ENCODE measurements around the gene TMEM132C.
"Not testable (repeated sequence)": the region's sequence is repeated elsewhere in the genome, so short reads cannot be mapped to it uniquely, and the experiment has no call there.

The TMEM132C gene

DNA sequence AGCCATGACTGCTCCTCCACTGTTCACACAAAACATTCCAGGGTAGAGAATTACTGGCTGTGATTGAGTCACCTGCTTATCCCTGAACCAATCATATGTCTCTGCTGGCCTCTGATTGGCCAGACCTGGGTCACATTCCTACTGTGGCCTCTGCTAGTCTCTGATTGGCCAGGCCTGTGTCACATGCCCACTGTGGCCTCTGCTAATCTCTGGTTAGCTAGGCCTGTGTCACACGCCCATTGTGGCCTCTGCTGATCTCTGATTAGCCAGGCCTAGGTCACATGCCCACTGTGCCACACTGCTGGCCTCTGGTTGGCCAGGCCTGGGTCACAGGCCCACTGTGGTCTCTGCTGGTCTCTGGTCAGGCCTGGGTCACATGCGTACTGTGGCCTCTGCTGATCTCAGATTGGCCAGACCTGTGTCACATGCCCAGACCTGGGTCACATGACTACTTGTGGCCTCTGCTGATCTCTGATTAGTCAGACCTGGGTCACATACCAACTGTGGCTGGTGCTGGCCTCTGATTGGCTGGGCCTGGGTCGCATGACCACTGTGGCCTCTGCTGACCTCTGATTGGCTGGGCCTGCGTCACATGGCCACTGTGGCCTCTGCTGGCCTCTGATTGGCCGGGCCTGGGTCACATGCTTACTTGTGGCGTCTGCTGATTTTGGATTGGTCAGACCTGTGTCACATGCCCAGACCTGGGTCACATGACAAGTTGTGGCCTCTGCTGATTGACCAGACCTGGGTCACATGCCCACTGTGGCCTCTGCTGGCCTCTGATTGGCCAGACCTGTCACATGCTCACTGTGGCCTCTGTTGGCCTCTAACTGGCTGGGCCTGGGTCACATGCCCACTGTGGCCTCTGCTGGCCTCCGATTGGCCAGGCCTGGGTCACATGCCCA is 305.2 kb downstream of the TMEM132C start:
- no peak for DNase-seq

DNA sequence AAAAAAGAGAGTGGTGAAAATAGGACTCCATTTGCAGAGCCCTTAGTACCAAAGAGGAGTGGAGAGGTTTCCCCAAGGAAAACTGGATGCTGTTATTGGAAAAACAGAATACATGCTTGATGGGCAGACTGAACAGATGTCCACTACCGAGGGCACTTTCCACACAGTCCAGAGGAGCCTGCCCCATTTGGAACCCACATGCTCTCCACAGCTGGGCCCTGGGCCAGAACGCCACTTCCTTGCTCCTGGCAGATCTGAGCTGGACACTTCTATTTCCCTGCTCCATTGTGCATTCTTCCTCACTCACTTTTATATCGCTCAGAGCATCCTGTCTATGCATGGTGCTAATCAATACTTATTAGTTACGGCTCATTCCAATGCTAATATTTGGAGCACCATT is 306.9 kb downstream of the TMEM132C start:
- no peak for DNase-seq

DNA sequence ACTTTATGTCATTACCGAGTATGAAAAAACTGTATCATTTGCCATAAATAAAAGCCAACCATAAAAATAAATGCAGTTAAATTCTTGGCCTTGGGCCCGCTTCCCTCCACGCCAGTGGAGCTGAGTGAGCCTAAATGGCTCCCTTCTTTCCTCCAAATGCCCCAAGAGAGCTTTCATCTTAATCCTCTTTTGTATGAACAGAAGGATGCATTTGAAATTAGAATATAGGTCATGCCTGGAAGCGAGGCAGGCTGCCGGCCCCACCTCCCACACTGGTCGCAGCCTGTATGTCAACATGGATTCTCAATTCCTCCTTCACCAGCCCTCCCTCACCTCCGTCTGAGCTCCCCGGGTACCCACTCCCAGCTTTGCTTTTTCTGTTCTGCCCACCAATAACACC is 311.1 kb downstream of the TMEM132C start:
- no peak for DNase-seq

DNA sequence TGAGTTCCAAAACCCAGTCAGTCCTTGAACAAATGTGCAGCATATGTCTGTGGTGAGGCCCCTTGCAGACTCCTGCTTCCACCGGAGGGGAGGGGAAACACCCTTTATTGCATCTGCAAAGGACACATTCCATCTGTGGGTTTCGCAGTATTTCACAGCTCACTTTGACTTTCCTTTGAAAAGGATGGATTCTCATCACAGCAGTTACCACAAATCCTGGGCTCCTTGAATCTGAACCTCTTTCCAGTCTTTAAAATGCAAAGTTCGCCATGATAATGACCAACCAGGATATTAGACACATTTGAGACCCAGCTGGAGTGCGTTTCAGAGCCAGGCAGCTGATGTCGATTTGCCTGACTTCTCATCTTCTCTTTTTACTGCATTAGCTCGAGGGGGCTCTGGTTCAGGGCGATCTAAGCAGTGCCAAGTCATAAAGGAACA is 314.4 kb downstream of the TMEM132C start:
- DNase-seq = peak; percentile 20

DNA sequence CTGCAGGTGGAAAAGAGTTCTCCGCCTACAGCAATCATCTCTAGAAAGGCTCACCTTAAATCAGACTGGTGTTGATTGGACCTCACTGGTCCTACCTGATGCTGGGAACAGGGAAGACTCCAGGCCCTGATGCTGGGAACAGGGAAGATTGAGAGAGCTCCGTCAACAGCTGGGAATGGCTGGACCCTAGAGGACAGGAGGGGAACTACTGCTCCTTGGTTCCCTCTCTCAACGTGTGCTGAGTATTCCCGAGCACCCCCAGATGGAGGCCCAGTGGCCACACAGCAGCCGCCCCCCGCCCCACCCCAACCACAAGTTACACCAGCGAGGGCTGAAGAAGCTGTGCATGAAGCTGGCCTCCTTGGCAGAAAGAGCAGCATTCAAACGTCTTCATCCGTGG is 316.5 kb downstream of the TMEM132C start:
- no peak for DNase-seq

DNA sequence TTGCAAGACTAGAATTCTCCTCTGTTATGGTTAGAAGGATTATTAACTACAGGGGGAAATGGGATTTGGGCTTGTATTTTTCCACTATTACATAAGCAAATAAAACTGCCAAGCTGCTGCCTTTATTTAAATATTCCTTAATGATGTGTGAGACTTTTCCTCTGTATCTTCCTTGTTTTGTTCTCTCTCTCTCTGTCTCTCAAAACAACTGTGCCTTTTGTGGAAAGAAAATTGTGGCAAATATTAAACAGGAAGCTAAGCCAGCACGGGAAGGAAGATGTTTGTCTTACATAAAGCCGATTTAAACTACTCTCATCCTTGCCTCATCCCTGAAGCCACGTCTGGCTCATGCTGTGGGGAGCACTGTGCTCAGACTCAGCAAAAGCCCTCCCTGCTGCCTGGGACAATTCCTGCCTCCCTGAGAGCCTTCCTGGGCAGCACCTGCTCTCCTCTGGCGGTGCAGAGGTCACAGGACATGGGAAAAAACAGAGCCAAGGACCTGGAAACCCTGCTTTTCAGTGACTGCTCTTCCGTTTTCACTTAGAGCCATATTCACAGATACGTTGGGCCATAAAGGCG is 319.6 kb downstream of the TMEM132C start:
- no peak for DNase-seq

DNA sequence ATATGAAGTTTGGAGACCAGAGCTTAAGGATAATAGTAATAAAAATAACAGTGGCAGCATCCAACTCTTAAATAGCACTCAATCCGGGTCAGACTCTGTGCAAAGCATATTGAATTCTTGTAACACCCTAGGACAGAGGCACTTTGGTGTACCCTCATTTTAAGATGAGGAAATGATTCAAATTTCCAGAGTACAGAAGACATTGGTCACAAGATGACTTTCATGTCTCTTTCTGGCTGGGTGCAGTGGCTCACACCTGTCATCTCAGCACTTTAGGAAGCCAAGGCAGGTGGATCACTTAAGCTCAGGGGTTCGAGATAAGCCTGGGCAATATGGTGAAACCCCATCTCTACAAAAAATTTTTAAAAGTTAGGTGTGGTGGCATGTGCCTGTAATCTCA is 320.9 kb downstream of the TMEM132C start:
- DNase-seq = no peak

DNA sequence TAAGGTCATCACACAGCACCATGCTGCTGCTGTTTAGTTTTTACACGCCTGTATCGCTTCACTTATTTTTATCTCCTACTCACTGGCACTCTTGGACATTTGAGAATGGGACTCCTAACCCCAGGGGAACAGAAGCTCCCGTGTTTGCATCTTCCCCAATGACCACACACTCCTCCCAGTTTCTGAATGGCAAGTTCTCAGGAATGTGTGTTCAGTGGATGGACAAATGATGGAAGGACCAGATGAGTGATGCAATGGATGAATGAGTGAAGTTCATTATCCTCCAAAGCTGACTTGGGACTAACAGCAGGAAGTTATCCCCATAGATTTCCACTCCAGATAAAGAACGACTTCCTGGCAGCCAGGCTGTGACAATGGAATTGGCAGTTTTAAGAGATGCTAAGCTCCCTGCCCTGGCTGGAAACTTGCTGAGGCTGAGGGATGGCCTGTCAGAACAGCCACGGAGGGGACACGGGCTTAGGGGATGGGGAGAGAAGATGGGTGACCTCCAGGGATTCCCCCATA is 325.3 kb downstream of the TMEM132C start:
- DNase-seq = no peak

DNA sequence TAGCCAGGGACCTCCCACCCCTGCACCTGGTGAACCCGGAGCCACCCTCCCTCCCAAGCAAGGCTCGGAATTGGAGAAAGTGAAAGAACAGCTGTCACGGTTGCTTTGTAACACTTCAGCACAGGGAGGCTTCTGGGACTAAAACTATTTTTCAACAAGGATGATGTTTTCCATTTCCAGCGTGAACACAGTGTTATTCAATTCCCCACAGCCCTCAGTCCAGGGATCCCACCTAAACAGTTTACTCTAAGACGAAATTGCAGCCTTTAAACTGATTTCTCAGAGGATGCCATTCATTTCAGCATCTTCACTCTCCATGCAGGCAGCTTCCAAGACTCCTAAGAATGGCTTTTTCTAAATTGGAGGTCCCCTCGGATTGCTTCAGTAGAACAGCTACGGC is 327.6 kb downstream of the TMEM132C start:
- DNase-seq = no peak

DNA sequence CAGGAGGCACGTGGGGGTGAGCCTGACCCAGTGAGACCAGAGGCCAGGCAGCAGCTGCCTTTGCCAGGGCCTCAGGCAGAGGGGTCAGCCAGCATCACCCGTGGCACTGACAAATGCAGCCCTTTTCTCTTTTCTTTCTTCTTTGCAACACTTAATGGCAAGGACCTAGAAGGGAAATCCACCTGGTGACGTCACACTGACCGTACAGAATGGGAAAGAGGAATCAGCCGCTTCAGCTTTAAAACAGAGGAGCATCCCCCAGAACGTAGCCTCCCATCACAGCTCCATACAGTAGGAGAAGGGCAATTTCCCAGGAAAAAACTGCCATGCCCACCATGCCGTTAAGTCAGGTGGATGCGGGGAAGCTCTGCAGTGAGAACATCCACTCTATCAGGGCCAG is 328.6 kb downstream of the TMEM132C start:
- no peak for DNase-seq

DNA sequence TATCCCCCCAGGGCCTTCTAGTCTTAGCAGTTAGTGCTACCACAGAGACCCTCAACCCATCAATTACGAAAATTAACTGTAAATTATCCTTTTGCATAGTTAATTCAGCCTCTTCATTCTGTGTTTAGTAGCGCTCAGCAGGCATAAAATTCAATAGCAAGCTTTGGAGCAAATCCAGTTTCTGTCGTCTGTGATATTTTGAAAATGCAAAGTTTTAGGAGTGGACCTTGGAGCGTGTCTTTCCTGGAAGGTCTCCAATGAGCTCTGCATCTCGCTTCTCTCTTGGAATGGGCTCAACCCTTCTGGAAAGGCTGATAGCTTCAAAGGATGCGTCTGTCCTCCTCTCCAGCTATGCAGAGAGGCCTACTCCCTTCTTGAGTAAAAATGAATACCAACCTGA is 333.9 kb downstream of the TMEM132C start:
- DNase-seq = no peak

DNA sequence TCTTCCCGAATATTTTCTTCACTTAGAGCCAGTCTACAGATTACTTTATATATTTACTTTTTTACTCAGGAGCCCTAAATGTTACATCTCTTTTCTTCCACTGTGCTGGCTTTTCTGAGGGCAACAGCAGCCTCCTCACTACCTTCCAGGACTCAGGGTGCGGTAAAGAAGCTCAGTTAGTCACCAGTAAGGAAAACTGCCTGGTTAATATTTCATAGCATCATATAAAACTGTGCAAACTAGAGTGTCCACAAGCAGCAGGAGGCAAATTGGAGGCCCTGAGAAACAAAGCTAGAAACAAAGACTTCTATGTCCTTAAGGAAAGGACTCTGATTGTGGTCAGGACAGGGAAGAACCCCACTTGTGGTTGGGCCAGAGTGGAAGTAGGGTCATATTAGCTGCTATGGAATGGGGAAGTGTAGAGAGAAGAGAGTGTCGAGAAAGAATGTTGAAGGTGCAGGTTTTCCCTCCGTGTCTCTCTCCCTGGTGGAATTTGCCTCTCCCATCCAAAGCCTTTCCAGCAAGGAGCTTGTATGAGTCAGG is 336.7 kb downstream of the TMEM132C start:
- peak; percentile 3 for DNase-seq

DNA sequence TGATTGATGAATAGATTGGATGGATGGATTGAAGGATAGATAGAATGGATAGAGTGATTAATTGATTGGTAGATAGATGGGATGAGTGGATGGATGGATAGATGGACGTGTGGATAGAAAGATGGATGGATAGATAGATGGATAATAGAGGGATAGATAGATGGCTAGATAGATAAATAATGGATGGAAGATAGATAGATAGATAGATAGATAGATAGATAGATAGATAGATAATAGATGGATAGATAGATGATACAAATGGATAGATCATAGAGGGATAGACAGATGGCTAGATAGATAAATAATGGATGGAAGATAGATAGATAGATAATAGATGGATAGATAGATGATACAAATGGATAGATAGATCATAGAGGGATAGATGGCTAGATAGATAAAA is 337.2 kb downstream of the TMEM132C start:
- not testable (repeated sequence) for DNase-seq

DNA sequence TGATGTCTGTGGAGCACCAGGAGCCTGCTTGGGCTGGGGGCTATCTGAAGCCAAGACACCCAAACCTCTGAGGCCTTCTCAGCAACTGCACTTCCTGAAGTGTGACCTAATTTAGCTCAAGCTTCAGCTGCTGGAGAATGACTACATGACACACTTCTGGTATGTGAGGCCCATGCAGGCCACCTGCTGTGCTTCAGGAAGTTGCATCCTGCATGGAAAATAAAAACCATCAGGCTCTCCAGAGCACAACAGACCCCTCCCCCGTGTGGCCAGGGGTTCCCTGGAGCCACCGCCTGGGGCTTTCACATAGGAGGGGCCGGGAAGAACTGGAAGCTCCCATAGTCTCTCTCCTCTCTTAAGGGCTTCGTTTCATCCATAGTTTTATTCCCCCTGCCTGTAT is 339.1 kb downstream of the TMEM132C start:
- peak; percentile 86 for DNase-seq

DNA sequence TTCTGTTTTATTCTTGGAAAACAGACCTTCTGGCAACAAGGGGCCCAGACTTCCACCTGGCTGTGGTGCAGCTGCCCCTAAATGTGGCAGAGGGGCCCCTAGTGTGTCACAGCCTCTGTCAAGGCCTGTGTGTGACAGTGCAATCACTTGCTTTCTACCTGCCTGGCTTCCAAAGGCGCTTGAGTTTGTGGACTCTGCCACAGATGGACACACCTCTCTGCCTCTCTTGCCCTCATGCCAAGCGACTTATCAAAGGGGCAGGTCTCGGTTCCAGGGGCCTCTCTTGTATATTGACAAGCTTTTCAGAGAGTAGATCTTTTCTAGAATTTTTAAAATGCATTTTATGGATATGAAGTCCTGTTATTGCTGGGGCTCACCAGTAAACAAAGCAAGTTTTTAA is 339.6 kb downstream of the TMEM132C start:
- no peak for DNase-seq

DNA sequence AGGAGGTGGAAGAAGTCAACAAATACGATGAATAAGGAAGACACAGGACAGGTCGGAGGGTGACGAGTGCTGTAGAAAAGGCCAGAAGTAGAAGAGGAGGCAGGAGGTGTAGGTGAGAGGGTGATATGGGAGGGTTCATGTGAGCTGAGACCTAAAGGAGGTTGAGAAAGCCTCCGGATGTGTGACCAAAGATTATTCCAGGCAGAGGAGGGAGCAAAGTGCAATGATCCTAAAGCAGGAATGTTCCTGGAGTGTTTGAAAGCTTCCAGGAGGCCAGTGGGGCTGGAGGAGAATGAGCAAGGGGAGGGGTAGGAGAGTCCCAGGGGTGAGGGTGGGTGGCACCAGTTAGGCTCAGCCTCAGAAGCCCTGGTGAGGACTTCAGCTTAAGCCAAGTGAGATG is 340.0 kb downstream of the TMEM132C start:
- DNase-seq = no peak

DNA sequence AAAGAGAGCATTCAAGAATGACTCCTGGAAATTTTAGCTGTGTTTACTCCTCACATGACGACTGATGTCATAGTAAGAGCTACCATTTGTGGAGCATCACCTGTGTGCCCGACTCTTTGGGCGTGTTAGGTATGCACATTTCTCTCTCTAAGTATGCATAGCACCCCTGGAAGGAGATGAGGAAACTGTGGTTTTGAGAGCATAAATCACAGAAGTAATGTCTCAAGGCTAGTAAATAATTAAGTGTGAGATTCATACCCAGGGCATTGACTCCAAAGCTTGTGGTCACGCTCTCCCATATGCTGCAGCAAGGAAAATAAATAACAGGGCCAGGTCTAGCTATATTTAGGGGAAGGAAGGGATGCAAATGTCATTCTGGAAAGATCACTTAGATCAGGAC is 340.7 kb downstream of the TMEM132C start:
- DNase-seq = no peak

DNA sequence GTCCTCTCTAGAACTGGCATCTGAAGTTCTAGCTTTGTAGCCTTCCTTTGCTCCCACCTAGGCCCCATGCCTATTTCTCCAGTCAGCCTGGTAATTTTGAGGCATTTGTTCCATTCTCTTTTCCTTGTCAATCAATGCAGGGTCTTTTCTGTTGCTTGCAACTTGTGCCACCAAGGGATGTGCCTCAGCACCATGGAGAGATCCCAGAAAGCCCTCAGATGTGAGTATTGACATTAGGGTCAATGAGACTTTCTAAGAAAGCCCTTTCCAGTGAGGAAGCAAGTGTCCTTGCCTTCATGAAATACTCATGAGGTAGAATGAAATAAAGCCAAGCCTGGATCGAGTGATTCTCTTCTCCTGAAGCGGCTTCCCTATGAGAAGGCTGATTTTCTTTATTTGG is 342.9 kb downstream of the TMEM132C start:
- peak; percentile 36 for DNase-seq

DNA sequence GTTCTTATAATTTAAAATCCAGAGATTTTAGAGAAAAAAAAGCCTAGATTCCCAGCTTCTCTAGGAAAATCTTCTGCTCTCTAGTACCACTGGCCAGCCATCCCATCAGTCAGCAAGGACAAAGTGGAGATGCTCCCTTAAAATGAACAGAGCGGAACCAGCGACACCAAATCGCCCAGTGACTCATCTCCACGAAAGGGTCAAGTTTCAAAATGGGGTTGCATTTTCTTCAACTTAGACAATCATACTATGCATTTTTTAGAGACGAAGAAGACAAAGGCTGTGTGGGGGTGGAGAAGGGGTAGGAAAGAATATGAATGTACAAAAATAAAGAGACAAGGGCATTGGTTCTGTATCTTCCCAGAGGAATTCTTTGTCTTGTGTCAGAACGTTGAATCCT is 344.8 kb downstream of the TMEM132C start:
- peak; percentile 76 for DNase-seq

DNA sequence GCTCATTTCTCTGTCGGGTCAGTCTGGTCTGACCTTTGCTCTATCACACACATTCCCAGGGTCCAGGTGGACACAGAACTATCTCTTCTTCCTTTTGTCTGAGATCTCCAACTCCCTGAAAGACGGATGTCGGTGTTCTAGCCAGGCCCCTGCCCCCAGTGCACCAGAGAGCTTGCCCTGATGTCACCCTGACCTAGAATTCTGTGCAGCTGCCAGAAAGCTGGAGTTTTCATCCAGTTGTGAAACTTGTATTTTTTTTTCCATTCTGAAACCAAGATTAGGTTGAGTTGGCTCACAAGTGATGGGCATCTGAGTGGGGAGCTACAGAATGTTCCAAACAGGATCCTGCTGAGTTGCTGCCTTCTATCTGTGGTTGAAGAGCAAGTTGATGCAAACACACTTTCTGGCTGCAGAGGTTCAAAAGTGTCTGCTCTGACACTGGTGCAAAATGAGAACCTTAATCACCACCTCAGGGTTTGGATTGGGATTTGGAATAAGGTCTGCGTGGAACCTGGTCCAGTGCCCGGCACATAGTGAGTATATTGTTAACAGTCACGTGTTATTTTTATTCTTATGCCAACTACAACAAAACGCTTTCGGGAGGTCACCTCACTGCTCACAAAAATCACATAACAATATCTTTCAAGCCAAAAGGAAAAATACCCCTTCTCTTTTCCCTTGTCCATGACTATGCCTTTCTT is 345.3 kb downstream of the TMEM132C start:
- DNase-seq = peak; percentile 55

DNA sequence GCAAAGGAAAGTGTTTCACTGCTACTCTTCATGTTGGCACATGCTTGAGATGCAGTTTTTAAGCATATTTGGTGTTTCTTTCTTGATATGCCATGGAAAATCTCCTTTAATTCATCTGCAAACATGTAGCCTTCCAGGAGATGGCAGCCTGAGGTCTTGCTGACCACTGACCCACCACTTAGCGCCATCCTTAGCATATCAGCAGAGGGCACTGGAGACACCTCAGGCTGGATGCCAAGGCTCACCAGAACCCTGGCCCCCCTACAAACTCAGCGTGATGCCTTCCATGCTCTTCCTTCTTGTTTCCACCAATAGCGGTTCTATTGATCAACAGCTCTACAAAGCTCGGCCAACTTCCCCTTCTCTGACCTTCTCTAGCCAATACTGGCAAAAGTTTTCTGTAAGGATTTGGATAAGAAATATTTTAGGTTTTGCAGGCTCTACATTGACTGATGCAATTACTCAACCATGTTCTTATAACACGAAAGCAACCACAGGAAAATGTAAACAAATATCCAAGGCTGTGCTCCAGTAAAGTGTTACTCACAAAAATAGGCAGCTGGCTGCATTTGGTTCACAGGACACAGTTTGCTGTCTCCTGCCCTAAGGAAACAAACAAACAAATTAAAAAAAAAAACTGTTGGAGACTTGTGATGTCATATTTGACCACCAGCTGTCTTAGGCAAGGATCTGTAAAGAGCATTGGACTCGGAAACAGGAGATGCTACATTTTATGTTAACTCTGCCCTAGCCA is 347.0 kb downstream of the TMEM132C start:
- peak; percentile 29 for DNase-seq

DNA sequence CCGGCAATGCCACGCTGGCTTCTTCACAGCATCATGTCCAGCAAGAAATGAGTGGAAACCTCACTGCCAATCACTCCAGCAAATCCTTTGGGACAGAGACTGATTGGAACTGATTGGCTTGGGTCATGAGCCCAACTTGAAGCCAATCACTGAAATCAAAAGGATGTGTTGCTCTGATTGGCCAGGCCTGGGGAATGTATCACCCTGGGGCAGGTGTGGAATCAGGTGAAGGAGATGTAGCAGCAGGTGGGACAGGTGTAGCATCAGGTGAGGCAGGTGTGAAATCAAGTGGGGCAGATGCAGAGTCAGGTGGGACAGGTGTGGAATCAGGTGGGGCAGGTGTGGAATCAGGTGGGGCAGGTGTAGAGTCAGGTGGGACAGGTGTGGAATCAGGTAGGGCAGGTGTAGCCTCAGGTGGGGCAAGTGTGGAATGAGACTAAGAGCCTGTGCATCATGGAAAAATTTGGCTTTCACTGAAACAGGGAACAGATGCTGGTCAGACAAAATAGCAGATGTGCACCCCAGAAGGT is 350.4 kb downstream of the TMEM132C start:
- DNase-seq = no peak
